ENCODE data around the gene FOXL3.
"Not testable (repeated sequence)": the region's sequence is repeated elsewhere in the genome, so short reads cannot be mapped to it uniquely, and the experiment has no call there.

The FOXL3 gene

GRCh38 chr7:289209-289755 lies 688 bp upstream of the FOXL3 start:
- DNase-seq (ENCODE audit: low spot score) = no peak

- DNase-seq (ENCODE audit: low spot score) = no peak
These were observed 793 bp downstream of the FOXL3 start for GRCh38 chr7:290554-291372.

GRCh38 chr7:291373-292092 lies 1.6 kb downstream of the FOXL3 start:
- DNase-seq (ENCODE audit: low spot score) = peak; percentile 87

- no peak for DNase-seq (ENCODE audit: low spot score)
These were observed 2.3 kb downstream of the FOXL3 start for GRCh38 chr7:292226-292625.

GRCh38 chr7:292826-293225 lies 2.9 kb downstream of the FOXL3 start:
- no peak for DNase-seq (ENCODE audit: low spot score)

- DNase-seq (ENCODE audit: low spot score) = no peak
These were observed 3.9 kb downstream of the FOXL3 start for GRCh38 chr7:293681-294439.

GRCh38 chr7:294440-295154 lies 4.6 kb downstream of the FOXL3 start:
- no peak for DNase-seq (ENCODE audit: low spot score)

- DNase-seq (ENCODE audit: low spot score) = no peak
These were observed 5.5 kb downstream of the FOXL3 start for GRCh38 chr7:295155-296154.

- no peak for DNase-seq (ENCODE audit: low spot score)
These were observed 6.5 kb downstream of the FOXL3 start for GRCh38 chr7:296373-296945.

- DNase-seq (ENCODE audit: low spot score) = not testable (repeated sequence)
These were observed 7.2 kb downstream of the FOXL3 start for GRCh38 chr7:297141-297540.

- no peak for DNase-seq (ENCODE audit: low spot score)
These were observed 7.8 kb downstream of the FOXL3 start for GRCh38 chr7:297611-298374.

GRCh38 chr7:298375-298702 lies 8.4 kb downstream of the FOXL3 start:
- no peak for DNase-seq (ENCODE audit: low spot score)

- no peak for DNase-seq (ENCODE audit: low spot score)
These were observed 8.8 kb downstream of the FOXL3 start for GRCh38 chr7:298743-299142.

- no peak for DNase-seq (ENCODE audit: low spot score)
These were observed 9.2 kb downstream of the FOXL3 start for GRCh38 chr7:299169-299568.

- DNase-seq (ENCODE audit: low spot score) = no peak
These were observed 9.7 kb downstream of the FOXL3 start for GRCh38 chr7:299628-300027.

- DNase-seq (ENCODE audit: low spot score) = no peak
These were observed 10.1 kb downstream of the FOXL3 start for GRCh38 chr7:300048-300447.

- DNase-seq (ENCODE audit: low spot score) = no peak
These were observed 10.7 kb downstream of the FOXL3 start for GRCh38 chr7:300546-301290.

GRCh38 chr7:301291-302053 lies 11.5 kb downstream of the FOXL3 start:
- no peak for DNase-seq (ENCODE audit: low spot score)

Data from SW480 (cell line).